ENCODE measurements around the gene DENND1B.

GRCh38 chr1:197659171-197659570 is 116.1 kb downstream of the DENND1B start:
- TF ChIP-seq ZNF449 (tag by site-specific recombination; IDR thresholded peaks at IDR 0.05) = no peak
- TF ChIP-seq, protein P1, sequence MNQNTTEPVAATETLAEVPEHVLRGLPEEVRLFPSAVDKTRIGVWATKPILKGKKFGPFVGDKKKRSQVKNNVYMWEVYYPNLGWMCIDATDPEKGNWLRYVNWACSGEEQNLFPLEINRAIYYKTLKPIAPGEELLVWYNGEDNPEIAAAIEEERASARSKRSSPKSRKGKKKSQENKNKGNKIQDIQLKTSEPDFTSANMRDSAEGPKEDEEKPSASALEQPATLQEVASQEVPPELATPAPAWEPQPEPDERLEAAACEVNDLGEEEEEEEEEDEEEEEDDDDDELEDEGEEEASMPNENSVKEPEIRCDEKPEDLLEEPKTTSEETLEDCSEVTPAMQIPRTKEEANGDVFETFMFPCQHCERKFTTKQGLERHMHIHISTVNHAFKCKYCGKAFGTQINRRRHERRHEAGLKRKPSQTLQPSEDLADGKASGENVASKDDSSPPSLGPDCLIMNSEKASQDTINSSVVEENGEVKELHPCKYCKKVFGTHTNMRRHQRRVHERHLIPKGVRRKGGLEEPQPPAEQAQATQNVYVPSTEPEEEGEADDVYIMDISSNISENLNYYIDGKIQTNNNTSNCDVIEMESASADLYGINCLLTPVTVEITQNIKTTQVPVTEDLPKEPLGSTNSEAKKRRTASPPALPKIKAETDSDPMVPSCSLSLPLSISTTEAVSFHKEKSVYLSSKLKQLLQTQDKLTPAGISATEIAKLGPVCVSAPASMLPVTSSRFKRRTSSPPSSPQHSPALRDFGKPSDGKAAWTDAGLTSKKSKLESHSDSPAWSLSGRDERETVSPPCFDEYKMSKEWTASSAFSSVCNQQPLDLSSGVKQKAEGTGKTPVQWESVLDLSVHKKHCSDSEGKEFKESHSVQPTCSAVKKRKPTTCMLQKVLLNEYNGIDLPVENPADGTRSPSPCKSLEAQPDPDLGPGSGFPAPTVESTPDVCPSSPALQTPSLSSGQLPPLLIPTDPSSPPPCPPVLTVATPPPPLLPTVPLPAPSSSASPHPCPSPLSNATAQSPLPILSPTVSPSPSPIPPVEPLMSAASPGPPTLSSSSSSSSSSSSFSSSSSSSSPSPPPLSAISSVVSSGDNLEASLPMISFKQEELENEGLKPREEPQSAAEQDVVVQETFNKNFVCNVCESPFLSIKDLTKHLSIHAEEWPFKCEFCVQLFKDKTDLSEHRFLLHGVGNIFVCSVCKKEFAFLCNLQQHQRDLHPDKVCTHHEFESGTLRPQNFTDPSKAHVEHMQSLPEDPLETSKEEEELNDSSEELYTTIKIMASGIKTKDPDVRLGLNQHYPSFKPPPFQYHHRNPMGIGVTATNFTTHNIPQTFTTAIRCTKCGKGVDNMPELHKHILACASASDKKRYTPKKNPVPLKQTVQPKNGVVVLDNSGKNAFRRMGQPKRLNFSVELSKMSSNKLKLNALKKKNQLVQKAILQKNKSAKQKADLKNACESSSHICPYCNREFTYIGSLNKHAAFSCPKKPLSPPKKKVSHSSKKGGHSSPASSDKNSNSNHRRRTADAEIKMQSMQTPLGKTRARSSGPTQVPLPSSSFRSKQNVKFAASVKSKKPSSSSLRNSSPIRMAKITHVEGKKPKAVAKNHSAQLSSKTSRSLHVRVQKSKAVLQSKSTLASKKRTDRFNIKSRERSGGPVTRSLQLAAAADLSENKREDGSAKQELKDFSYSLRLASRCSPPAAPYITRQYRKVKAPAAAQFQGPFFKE (tag by site-specific recombination; IDR thresholded peaks at IDR 0.05; ENCODE audit: borderline replicate concordance) = no peak
